ENCODE results near the gene EGFL6. TPM values are rescaled to one million over a fixed set of nuclear protein-coding genes. Genes with fewer than 3 reads are reported as not detected.
A peak's percentile ranks its signal among the peaks of the same experiment; 100 is the strongest.
"Not testable (repeated sequence)": the region's sequence is repeated elsewhere in the genome, so short reads cannot be mapped to it uniquely, and the experiment has no call there.

EGFL6 gene
- total RNA-seq, 1 experiment from 2014 or later, result not detected

GRCh38 chrX:13667919-13668318, 98.5 kb downstream of the EGFL6 start:
- no TSS peak for BruUV-seq (replicated peaks)
- TF ChIP-seq, protein P1, sequence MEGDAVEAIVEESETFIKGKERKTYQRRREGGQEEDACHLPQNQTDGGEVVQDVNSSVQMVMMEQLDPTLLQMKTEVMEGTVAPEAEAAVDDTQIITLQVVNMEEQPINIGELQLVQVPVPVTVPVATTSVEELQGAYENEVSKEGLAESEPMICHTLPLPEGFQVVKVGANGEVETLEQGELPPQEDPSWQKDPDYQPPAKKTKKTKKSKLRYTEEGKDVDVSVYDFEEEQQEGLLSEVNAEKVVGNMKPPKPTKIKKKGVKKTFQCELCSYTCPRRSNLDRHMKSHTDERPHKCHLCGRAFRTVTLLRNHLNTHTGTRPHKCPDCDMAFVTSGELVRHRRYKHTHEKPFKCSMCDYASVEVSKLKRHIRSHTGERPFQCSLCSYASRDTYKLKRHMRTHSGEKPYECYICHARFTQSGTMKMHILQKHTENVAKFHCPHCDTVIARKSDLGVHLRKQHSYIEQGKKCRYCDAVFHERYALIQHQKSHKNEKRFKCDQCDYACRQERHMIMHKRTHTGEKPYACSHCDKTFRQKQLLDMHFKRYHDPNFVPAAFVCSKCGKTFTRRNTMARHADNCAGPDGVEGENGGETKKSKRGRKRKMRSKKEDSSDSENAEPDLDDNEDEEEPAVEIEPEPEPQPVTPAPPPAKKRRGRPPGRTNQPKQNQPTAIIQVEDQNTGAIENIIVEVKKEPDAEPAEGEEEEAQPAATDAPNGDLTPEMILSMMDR (IDR thresholded peaks at IDR 0.05), result no peak
- TF ChIP-seq SIN3A (IDR thresholded peaks at IDR 0.05; ENCODE audit: borderline replicate concordance, insufficient read depth, low read depth, low read length), result no peak
- no peak for TF ChIP-seq REST (IDR thresholded peaks at IDR 0.05; ENCODE audit: insufficient read depth in 1 of 2, low read depth in 2 of 2, low read length in 1 of 2)
- TF ChIP-seq TCF7L2 (IDR thresholded peaks at IDR 0.05; ENCODE audit: low read depth, low read length), result no peak
- DNase-seq (ENCODE audit: low read depth, low spot score) (no peak), ATAC-seq (no peak; the same call in 1 of the 2 replicates)
- POLR2A ChIA-PET, result interaction anchor here (0.6 kb wide), 1 partner anchor 108 kb away, joined by 3 read pairs; no protein-coding TSS in a partner anchor
- Histone ChIP-seq H3K36me3 (ENCODE audit: control insufficient read depth, insufficient read depth, low read length) (no peaks in the 10 kb centered on the region), H3K27ac (ENCODE audit: low read length) (no peak overlapping the region), H3K4me1 (ENCODE audit: control insufficient read depth, insufficient read depth, low read length) (no peaks in the 10 kb centered on the region), H3K4me3 (ENCODE audit: low read depth in 2 of 2, low read length in 2 of 2) (no peak overlapping the region), H3K9me3 (ENCODE audit: control insufficient read depth, insufficient read depth, low read depth, low read length) (no peaks in the 10 kb centered on the region), H3K27me3 (ENCODE audit: control insufficient read depth, insufficient read depth, low read length) (no peaks in the 10 kb centered on the region)
- CTCF ChIA-PET, result no interaction called here
- intact Hi-C loops (cut with micrococcal nuclease; ENCODE audit: unreplicated experiment), result no loop called here
- in situ Hi-C loops (cut with HindIII; ENCODE audit: low pct_unique_long_range_greater_than_20kb, low sequenced_read_pairs), result no loop called here

DNA sequence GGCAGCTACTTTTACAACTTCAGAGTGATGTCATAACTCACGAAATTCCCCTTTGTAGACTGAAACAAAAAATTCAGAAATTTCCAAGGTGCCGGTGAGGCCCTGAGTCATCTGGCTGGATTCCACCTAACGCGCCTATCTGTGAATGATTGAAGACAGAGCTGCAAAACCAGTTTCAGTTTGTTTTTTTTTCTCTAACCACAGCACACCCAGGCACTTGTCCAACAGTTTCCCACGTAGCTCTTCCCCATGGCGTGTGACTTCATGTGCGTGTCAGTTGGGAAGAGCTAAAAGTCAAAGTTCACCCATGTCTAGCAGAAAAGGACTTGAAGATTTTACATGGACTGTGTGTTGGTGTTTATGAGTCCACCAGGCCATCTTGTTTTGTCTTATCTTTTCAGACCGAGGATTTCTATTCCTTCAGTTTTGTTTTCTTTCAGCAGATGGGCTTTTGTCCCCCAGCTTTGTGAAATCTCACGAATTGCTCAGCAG, 99.9 kb downstream of the EGFL6 start:
- BruUV-seq (replicated peaks), result no TSS peak
- TF ChIP-seq SIN3A (IDR thresholded peaks at IDR 0.05; ENCODE audit: borderline replicate concordance, insufficient read depth, low read depth, low read length) (no peak), POLR2AphosphoS5 (IDR thresholded peaks at IDR 0.05; ENCODE audit: low read depth, low read length) (no peak), REST (IDR thresholded peaks at IDR 0.05; ENCODE audit: insufficient read depth in 1 of 2, low read depth in 2 of 2, low read length in 1 of 2) (no peak), TCF7L2 (IDR thresholded peaks at IDR 0.05; ENCODE audit: low read depth, low read length) (no peak)
- TF ChIP-seq, protein P1 (IDR thresholded peaks at IDR 0.05), result no peak
- DNase-seq (ENCODE audit: low read depth, low spot score) (no peak), ATAC-seq (peak; percentile 60)
- no peaks in the 10 kb centered on the region for H3K27me3 ChIP-seq (ENCODE audit: control insufficient read depth, insufficient read depth, low read length)
- peak overlapping the region in 1 of 2 experiments; percentile 6; a peak in 1 of 4 replicates for H3K4me3 ChIP-seq (ENCODE audit: low read depth in 2 of 2, low read length in 2 of 2)
- intact Hi-C loops (cut with micrococcal nuclease; ENCODE audit: unreplicated experiment), result no loop called here
- no peak overlapping the region for H3K27ac ChIP-seq (ENCODE audit: low read length)
- CTCF ChIA-PET, result no interaction called here
- no peaks in the 10 kb centered on the region for H3K36me3 ChIP-seq (ENCODE audit: control insufficient read depth, insufficient read depth, low read length)
- H3K9me3 ChIP-seq (ENCODE audit: control insufficient read depth, insufficient read depth, low read depth, low read length), result no peaks in the 10 kb centered on the region
- POLR2A ChIA-PET, result no interaction called here
- in situ Hi-C loops (cut with HindIII; ENCODE audit: low pct_unique_long_range_greater_than_20kb, low sequenced_read_pairs), result no loop called here
- no peaks in the 10 kb centered on the region for H3K4me1 ChIP-seq (ENCODE audit: control insufficient read depth, insufficient read depth, low read length)

- intact Hi-C loops (cut with micrococcal nuclease; ENCODE audit: unreplicated experiment); H3K4me1 ChIP-seq (ENCODE audit: control insufficient read depth, insufficient read depth, low read length); H3K36me3 ChIP-seq (ENCODE audit: control insufficient read depth, insufficient read depth, low read length); H3K27ac ChIP-seq (ENCODE audit: low read length); H3K9me3 ChIP-seq (ENCODE audit: control insufficient read depth, insufficient read depth, low read depth, low read length); ATAC-seq; in situ Hi-C loops (cut with HindIII; ENCODE audit: low pct_unique_long_range_greater_than_20kb, low sequenced_read_pairs); H3K4me3 ChIP-seq (ENCODE audit: low read depth in 2 of 2, low read length in 2 of 2); DNase-seq (ENCODE audit: low read depth, low spot score); CTCF ChIA-PET; H3K27me3 ChIP-seq (ENCODE audit: control insufficient read depth, insufficient read depth, low read length); BruUV-seq (replicated peaks); POLR2A ChIA-PET: not testable (repeated sequence)
These were observed 100.4 kb downstream of the EGFL6 start for GRCh38 chrX:13669755-13670154.
